GM18858 (cell line): ENCODE results near the gene PER1.
"Not testable (repeated sequence)": the region's sequence is repeated elsewhere in the genome, so short reads cannot be mapped to it uniquely, and the experiment has no call there.

Source experiments
- ATAC-seq: cut with Tn5 transposase; IDR thresholded peaks from one replicate; pipeline ENCODE4 v1.9.1; 2021; ENCODE audit not compliant: unreplicated experiment

Gene PER1

GRCh38 chr17:8152112-8152775 lies at the start of gene PER1:
Gene PER1 (minus strand): TSS chr17:8152404. CDS start chr17:8150706, 1,698 bp downstream.
- ATAC-seq, result no peak

DNA sequence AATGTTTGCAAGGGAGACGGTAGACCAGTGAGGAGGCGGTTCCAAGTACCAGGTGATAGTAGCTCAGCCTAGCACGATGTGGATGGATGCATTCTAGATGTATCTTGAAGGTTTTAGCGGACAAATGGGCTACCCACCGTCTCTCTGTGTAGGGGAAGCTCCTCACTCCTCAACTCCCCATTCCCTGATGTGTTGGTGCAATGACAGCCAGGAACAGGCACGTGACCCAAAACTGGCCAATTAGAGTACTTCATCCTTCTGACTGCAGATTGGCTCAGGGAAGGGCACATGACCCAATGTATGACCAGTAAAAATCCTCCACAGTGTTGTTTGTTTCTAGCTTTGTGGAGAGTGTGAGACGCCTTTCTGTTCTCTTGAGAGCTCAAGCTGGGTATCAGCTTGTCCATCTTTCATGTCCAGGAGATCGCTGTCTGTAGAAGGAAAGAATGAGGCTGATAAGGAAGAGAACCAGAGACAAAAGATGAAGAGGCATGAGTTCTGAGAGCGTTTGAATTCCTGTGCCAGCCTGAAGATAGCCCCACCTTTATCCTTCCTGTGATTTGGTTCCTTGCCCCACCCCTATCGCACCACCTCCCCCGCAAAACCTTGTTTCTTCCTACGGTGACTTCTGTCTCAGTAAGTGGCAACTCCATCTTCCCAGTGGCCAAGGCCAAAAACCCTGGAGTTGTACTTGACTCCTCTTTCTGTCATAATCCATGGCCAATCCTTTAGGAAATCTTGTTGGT lies 40.0 kb upstream of the PER1 start:
- no peak for ATAC-seq

DNA sequence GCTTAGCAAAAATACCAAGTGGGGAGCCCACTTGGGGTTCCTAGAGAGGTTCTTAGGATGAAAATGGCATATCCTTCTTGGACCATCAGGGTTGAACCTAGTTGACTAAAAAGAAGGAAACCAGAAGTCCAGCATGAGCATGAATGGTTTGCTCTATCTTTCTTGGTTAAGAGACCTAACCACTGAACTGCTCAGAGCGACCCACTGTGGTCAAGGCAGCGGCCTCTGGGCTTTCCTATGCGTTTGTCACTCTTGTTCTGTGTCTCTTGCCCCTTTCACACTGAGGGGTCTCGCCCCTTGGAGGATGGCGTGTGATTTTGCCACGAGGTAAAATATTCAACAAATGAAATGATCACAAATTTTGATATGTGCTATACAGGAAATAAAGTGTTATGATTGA lies 38.3 kb upstream of the PER1 start:
- no peak for ATAC-seq

- peak; percentile 41 for ATAC-seq
Measured at GRCh38 chr17:8189711-8190477, 37.7 kb upstream of the PER1 start, which contains the start of gene BORCS6. Gene BORCS6 (minus strand): TSS chr17:8190180. CDS start chr17:8190140, 40 bp downstream.

GRCh38 chr17:8189041-8189710 lies 37.0 kb upstream of the PER1 start:
- no peak for ATAC-seq

DNA sequence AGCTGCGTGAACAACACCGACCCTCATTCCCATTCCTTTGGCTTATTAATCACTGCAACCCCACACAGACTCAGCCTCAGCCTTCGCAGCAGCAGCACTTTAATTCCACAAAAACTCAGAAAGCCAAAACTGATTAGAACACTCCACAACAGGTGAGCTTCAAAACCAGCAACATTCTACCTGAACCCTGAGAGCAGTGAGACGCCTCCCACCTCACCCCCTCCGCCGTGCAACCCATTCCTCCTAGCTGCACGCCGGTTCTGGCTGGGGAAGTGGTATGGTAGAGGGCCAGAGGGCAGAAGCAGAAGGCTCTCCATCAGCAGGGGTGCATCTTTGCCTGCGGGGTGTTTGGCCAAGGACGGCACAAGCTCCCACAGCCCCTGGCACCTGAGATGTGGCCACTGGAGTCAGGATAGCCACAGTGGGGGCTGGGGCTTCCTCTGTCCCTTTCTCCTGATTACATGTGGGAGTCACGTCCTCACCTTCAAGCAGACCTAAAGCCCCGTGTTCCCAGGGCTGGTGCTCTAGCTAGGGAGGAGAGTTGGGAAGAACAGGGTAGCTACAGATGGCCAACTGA lies 36.1 kb upstream of the PER1 start:
- ATAC-seq, result no peak

- ATAC-seq, result peak; percentile 26
Measured at GRCh38 chr17:8187517-8188262, 35.5 kb upstream of the PER1 start.

DNA sequence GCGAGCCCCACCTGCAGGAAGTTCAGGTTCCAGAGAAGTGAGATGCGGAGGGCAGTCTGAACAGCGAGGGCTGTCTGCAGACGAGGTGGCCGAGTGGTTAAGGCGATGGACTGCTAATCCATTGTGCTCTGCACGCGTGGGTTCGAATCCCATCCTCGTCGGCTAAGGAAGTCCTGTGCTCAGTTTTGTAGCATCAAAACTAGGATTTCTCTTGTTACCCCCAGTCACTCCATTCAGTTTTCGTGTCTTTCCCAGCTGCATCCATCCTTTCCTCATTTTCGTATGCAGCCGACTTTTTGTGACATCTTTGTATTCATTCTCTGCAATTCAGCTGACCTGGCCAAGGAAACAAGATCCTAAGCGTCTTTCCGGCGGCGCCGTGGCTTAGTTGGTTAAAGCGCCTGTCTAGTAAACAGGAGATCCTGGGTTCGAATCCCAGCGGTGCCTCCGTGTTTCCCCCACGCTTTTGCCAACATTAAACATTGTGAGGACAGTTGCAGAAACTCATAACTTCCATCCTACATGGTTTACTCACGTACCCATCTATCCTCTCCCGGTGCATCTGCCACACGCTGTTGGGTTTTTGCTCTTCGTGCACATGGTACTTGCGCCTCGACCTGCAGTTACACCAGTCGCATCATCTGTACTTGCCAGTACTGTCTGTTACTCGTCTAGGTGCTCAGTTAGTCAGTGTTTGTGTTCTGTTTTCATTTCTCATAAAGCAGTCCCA lies 34.7 kb upstream of the PER1 start:
- ATAC-seq, result peak; percentile 18

GRCh38 chr17:8186446-8186786 lies 34.2 kb upstream of the PER1 start:
- no peak for ATAC-seq

- no peak for ATAC-seq
Measured at GRCh38 chr17:8185582-8186445, 33.6 kb upstream of the PER1 start.

DNA sequence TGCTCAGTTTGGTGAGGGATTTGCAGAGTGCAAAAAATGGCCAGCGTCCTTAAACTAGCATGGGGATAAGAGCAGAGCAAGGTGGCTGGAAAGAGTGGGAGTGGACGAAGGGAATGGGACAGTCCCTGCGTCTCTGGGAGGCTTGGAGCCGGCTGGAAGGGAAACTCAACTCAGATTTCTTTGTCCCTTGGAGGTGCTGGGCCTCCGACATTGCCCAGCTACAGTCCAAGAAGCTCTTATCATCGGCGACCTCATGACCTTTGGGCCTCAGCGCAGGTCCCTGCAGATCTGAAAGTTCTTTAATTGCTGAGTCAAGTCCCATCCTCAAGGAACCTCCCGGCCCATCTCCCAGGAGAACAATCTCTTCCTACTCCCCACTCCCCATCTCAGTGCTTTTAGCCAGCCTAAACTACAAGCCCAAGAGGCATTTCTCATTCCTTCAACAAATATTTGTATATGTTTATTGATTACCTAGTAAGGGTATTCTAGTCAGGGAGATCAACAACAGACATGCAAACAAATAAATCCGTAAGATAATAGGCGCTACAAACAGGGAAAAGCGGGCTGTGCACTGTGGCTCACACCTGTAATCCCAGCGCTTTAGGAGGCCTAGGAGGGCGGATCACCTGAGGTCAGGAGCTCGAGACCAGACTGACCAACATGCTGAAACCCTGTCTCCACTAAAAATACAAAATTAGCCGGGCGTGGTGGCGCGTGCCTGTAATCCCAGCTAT lies 25.0 kb upstream of the PER1 start:
- ATAC-seq, result no peak

DNA sequence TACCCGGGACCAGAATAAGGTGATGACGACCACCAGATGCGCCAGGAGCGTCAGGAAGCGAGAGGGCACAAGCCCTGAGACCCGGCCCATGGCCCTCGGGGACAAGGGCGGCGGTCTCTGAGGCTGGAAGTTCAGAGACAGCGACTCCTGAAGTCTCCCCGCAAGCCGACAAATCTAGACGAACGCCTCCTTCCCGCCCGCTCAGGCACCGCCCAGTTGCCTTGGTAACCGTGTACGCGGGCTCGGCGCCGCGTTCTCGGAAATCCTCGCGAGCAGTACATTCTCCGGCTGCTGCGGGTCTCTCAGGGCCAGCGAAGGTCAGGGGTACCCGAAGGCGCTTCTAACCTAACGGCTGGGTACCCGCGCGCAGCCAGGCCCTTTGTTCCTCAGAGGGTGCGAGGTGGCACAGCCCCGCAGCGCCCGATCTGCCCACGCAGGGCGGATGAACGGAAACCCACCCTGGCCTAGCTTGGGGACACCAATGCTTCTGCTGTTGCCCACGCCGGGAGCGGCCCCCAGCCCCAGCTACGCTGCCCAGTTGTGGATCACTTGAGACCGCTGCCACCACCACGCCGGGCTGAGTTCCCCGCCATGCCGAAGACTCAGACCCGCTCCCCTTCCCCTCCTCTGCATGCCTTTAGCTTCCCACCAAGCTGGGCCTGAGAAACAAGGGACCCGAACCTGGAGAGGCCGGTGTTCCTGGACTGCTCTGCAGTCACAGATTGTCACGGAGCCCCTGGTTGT lies 24.2 kb upstream of the PER1 start, which contains the start of gene TMEM107:
Gene TMEM107 (minus strand): TSS at position 184 of the 744 bp plus-strand sequence. CDS start 94 bp downstream, at position 90.
- ATAC-seq, result no peak

DNA sequence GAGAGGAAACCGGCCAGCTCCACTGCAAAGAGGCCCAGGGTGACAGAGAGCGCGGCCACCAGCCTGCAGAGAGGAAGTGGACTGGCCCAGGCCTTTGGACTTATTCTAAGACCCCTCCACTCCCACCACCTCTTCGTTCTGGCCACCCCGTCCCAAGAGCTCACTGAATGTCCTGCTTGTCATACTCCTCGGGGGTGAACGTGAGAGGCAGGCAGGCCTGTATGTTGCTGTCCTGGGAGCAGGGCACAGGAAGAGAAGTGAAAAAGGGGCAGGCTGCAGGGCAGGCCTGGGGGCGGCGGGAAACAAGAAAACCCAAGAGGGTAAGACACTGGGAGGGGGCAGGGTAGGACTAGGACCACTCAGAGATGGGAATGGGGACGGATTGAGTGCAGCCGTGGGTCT lies 23.6 kb upstream of the PER1 start:
- no peak for ATAC-seq

DNA sequence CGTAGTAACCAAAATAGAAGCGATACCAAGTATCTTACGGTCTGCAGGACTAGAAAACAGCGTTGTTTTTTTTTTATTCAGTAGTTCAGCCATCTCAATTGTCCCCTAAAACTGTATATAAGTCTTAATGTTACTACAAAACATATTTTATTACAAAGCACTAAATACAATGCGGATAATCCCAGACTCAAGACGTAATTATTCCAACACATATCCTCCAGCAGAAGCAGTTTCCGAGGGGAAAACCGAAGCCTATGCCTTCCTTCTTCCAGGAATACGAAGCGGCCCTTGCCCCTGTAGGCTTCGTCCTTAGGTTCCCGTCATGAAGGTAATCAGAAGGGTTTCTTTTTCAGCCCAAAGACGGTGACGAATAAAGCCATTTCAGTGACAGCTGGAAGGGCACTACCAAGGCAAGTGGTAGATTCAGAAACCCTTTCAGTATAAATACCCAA lies 21.7 kb upstream of the PER1 start:
- no peak for ATAC-seq

DNA sequence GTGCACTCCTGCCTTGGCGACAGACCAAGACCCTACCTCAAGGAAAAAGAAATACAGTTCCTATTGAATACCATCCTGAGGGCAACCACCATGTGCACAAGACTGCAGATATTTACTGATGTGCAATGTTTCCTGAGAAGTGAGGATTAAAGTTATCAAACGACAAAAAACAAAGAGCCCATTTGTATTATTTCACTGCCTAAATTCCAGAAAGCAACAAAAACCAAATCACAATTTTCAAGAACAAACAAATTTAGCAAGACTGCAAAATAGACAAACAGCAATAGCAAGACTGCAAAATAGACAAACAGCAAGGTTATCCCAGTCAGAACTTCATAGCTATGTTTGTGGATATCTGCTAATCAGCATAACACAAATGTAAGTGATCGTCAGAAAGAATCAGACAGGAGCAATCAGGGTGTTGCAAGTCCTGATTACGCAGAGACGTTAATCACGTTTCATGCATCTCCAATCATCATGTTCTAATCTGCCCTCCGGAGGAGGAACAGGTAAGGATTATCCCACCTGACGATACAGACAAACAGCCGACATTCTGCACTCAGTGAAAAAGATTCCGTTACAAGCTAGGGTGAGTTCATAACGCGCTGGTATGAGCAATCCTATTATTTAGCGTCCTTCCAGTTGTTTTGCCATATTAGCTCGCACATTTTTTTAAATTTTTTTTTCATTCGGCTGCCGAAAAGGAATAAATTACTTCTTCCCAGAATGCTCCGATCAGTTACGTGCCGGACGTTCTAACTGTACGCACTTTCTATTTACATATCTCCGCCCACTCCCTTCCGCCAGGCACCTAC lies 21.1 kb upstream of the PER1 start:
- ATAC-seq, result peak; percentile 66

DNA sequence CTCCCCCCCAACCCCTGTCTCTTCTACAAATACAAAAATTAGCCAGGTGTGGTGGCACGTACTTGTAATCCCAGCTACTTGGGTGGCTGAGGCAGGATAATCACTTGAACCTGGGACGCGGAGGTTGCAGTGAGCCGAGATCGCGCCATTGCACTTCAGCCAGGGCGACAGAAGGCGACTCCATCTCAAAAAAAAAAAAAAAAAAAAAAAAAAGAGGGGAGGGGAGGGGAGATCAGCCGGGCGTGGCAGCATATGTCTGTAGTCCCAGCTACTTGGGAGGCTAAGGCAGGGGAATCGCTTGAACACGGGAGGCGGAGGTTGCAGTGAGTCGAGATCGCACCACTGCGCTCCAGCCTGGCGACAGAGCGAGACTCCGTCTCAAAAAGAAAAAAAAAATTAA lies 18.0 kb upstream of the PER1 start:
- not testable (repeated sequence) for ATAC-seq
